Hair follicular keratinocyte (primary cell): ENCODE measurements around the gene RPL14. TPM values are rescaled to one million over a fixed set of nuclear protein-coding genes. Genes with fewer than 3 reads are reported as not detected.

Source experiments
- total RNA-seq: library from RNA; depleted of rRNA; stranded (reverse); fragments of >200 nt; gene quantifications from 2 replicates; pipeline ENCODE4 v1.2.3, GENCODE V29; 2015

Gene RPL14
- total RNA-seq, result 524 and 585 TPM in 2 replicates

DNA sequence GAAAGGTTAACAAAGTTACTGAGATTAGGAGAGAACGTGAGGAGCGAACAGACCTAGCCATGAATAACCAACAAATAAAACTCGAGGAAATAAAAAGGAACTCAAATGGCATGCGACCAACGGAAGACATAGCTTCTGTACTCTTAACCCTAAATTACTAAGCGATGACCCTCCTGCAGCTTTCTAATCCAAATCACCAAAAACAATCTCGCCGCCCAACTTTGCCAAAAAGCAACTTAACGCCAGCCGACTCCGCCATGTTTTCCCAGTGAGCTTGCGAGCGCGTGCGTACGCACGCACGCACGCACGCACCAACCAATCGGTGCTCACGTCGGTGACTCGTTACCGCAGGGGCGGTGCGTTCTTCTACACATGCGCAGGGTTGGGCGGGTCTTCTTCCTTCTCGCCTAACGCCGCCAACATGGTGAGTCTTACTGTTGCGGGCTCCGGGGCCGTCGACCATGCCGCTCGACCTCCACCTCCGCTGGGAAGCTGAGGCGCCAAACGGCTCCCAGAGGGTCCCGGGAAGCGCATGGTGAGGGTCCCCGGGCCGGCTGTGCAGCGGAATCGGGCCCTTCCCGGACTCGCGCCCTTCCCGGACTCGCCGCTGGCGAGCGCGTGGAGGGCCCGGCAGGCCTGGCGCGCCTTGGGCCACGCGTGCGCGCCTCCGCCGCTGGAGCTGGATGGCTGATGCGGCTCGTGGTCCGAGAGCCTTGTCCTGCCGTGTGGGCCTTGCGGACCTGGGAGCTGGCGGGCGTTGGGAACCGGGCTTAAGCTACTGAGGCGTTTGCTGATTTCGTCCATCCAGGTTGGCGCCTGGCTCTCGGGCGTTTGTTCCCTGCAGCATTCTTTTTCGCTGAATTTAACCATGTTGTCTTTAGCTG lies at the start of gene RPL14:
RPL14 (plus strand) TSS at position 400 of the 884 bp plus-strand sequence; CDS start at position 533, 133 bp downstream.

DNA sequence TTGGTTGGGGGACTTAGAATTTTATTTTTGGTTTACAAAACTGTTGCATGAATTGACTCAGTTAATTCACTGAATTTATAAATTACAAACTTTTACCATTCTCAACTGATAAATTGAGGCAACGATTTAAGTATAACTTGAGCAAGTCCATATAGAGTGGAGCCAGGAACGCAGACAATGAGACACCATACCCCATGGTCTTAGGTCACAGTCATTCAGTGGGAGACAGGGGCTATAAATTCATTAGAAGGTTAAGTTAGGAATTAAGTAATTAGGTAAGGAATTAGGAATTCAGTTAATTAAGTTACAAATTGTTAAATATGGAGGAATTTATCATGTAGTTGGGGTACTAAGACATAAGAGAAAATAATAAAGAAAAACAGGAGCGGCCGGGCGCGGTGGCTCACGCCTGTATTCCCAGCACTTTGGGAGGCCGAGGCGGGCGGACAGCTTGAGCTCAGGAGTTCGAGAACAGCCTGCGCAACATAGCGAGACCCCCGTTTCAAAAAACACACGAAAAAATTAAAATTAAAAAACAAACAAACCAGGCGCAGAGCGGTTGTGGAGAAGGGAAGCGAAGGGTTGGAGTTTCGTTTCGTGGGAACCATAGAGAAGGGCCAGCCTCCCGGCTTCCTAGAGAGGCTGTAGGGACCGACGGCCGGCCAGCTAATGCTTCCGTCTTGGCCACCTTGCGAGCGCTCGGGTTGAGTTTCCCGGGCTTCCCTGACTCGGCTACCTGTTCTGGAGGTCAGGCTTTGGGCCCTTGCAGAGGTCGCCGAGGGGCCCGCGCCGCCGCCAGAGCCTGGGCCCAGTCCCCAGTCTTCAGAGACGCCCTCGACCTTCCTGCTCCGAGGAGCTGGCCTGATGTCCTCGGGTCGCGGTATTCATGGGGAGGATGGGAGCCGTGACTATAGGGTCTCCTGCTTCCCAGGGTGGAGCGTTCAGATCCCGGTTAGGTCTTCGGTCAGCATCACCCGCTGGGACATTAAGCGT lies 19.6 kb downstream of the RPL14 start, which contains the start of gene ZNF619:
ZNF619 (plus strand) TSS at position 645 of the 993 bp plus-strand sequence. CDS start 858 bp downstream, outside the sequence.

DNA sequence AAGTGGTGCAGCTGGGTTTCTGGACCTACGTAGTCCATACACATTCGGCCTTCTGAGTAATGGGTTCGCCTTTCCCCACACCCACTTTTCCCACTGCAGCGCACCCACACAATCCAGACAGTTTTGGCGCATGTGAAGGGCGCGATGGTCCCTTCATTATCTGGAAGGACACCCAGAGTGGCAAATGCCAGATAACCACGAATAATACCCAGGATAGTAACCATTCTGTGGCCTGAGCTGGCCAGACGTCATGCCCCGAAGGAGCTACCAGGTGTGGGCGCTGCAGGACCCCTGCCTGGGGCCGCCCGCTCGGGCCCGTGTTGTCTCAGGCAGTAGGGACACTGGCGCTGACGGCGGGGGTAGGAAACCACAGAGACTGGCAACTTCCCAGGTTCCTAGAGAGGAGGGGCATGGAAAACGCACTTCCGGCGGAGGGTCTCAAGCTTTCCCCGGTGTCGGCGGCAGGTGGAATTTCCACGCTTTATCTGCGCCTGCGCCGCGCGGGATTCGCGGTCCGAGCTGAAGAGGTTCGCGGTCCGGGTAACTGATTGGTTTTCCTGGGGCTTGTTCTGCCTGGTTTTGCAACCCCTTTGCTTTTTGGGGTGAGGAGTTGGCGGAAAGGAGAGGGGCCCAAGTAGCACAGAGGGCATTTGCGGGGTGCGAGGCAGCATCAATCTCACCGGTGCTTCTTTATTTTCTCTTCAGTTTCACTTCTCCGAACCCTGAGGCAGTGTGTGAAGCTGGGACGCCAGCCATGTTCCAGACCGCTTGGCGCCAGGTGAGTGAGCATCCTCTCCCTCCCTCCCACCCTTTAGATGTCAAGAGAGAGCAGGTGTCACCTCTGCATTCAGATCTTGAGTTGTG lies 48.7 kb downstream of the RPL14 start, which contains the start of gene ZNF620:
ZNF620 (plus strand) TSS at position 441 of the 864 bp plus-strand sequence; CDS start at position 755, 314 bp downstream.

Other genes with a start within 250 kb of the RPL14 start
- 12.7 and 25.3 TPM in 2 replicates for gene EIF1B, start 147.6 kb upstream of the RPL14 start, total RNA-seq
- gene ENTPD3, start 70.2 kb upstream of the RPL14 start, total RNA-seq, result 6.3 and 12.2 TPM in 2 replicates
- 2.5 and 3.6 TPM in 2 replicates for gene ZNF619, start 19.8 kb downstream of the RPL14 start, total RNA-seq
- gene ZNF620, start 48.7 kb downstream of the RPL14 start, total RNA-seq, result 0.39 and 0.72 TPM in 2 replicates
- gene ZNF621, start 67.6 kb downstream of the RPL14 start, total RNA-seq, result 4.2 and 7.0 TPM in 2 replicates